Spleen (tissue), 11 donors: ENCODE measurements around the gene SLC45A3. TPM values are rescaled to one million over a fixed set of nuclear protein-coding genes. Genes with fewer than 3 reads are reported as not detected.

Source experiments
- DNase-seq: peaks from one replicate; pipeline ENCODE4 v3.0.0-alpha.2; 2020
- H3K27ac ChIP-seq, 8 donors: fragments of 200-600 bp; sonication (generic) in 7 of 8; 1 replicate in 4 of 8; 2 replicates in 4 of 8; pipeline versions ENCODE4 v1.5.0 to v1.8.0; 2016 to 2021; ENCODE audit warnings: inconsistent platforms in 4 of 8, mild to moderate bottlenecking in 4 of 8, moderate library complexity in 1 of 8
- H3K27me3 ChIP-seq, 7 donors: fragments of 200-600 bp; sonication (generic) in 6 of 7; replicated peaks in 1 of 7; 1 replicate in 4 of 7; 2 replicates in 3 of 7; pipeline versions ENCODE4 v1.5.0 to v1.8.0; 2016 to 2021; ENCODE audit warnings: inconsistent platforms in 3 of 7, mild to moderate bottlenecking in 1 of 7
- H3K36me3 ChIP-seq, 6 donors: fragments of 200-600 bp; sonication (generic) in 5 of 6; 1 replicate in 4 of 6; 2 replicates in 2 of 6; pipeline versions ENCODE4 v1.5.0 to v1.8.0; 2016 to 2021; ENCODE audit warnings: inconsistent platforms in 2 of 6
- H3K4me1 ChIP-seq, 6 donors: fragments of 200-600 bp; sonication (generic) in 5 of 6; 1 replicate in 3 of 6; 2 replicates in 3 of 6; pipeline versions ENCODE4 v1.5.0 to v1.8.0; 2016 to 2021; ENCODE audit warnings: inconsistent platforms in 3 of 6
- H3K4me3 ChIP-seq, 8 donors: fragments of 200-600 bp; sonication (generic) in 7 of 8; 1 replicate in 4 of 8; 2 replicates in 4 of 8; pipeline versions ENCODE4 v1.5.0 to v1.8.0; 2016 to 2021; ENCODE audit warnings: inconsistent platforms in 4 of 8, mild to moderate bottlenecking in 4 of 8, moderate library complexity in 2 of 8
- H3K9me3 ChIP-seq, 8 donors: fragments of 200-600 bp; sonication (generic) in 7 of 8; 1 replicate in 4 of 8; 2 replicates in 4 of 8; pipeline versions ENCODE4 v1.5.0 to v1.8.0; 2016 to 2021; ENCODE audit warnings: inconsistent platforms in 4 of 8
- POLR2A ChIP-seq, 3 donors: fragments of 450-650 bp; IDR thresholded peaks; one replicate each; pipeline ENCODE4 v1.5.1; 2017; ENCODE audit warnings: antibody characterized with exemption in 3 of 3, mild to moderate bottlenecking in 1 of 3
- POLR2AphosphoS5 ChIP-seq, 3 donors: sonication (generic); formaldehyde crosslinking; IDR thresholded peaks; one replicate each; pipeline ENCODE4 v1.5.1; 2017; ENCODE audit warnings: antibody characterized with exemption in 3 of 3
- WGBS, 5 donors: extraction: QIAGEN DNeasy Blood & Tissue Kit in 3 of 5; methylation state at CpG; one replicate each; pipeline versions ENCODE4 v1.1.5 to v1.1.7; 2013 to 2018; 5-methylcytosine and 5-hydroxymethylcytosine counted together
- intact Hi-C: fragments of 100-400 bp; cut with DNase I; formaldehyde crosslinking; loops from one replicate; pipeline ENCODE4 v1.15.0; 2023; ENCODE audit warnings: low total_unique reads
- polyA plus RNA-seq, 3 donors: library from polyadenylated mRNA; stranded (reverse); fragments of 200-250 nt; gene quantifications; one replicate each; pipeline ENCODE4 v1.2.1, GENCODE V29; 2013
- total RNA-seq, 7 donors: library from RNA; depleted of rRNA in 3 of 7; stranded (reverse); fragments of >200 nt in 3 of 7; fragmentation: NEBNext Ultra II Directional in 4 of 7; extraction: Animal tissue kit (Norgen Biotek cat#: 25700) in 4 of 7; gene quantifications; one replicate each; pipeline versions ENCODE4 v1.1.0 to v1.2.1, GENCODE V29; 2016 to 2021
- TF ChIP-seq, protein P1 (sequence below), 11 experiments: fragments of 200-600 bp in 7 of 11; fragments of 450-650 bp in 4 of 11; sonication (generic) in 4 of 11; IDR thresholded peaks in 8 of 11; conservative IDR thresholded peaks in 3 of 11; 1 replicate in 7 of 11; 2 replicates in 4 of 11; pipeline versions ENCODE4 v1.4.0 to v1.8.0; 2016 to 2021; ENCODE audit warnings: antibody characterized with exemption in 11 of 11, inconsistent platforms in 4 of 11, mild to moderate bottlenecking in 1 of 11
- donor health status: healthy with polysubstance abuse.
- donor health status: DM: no; HTN: no; CAD: no; lungs with moderate emphysema.
- donor health status: DM: no; HTN: no; CAD: no.
- donor health status: Bipolar disorder and iron deficiency.
- donor health status: healthy.
- donor health status: DM: no; HTN: no; CAD: no.
- donor health status: DM: yes; HTN: yes; CAD: no.

Gene SLC45A3
- total and polyA plus RNA-seq, 10 donors = 16.8 to 43.7 (median 31.5) TPM

DNA sequence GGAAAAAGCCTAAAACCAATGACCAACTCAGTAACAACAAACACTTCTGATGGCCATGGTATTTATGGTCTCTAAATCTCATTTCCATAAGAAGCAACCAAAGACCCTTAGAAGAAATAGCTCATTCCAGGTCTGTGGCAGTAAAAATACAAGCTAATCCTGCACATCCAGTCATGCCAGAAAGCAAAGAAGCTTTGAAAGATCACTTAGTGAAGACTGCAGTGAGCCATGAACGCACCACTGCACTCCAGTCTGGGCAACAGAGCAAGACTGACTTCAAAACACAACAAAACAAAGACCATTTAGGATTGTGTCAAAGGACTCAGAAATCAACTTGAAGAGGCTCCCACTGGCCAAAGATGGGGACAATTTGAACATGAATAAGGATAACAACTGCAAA lies 30.1 kb downstream of the SLC45A3 start:
- WGBS, 5 donors = 55 to 91% (median 78%) methylated on average over 1 of the region's 1 CpG
- H3K4me3 ChIP-seq = no peak overlapping the region
- no peak for TF ChIP-seq POLR2A (IDR thresholded peaks at IDR 0.05)
- no peak for TF ChIP-seq POLR2AphosphoS5 (IDR thresholded peaks at IDR 0.05)
- TF ChIP-seq, protein P1, sequence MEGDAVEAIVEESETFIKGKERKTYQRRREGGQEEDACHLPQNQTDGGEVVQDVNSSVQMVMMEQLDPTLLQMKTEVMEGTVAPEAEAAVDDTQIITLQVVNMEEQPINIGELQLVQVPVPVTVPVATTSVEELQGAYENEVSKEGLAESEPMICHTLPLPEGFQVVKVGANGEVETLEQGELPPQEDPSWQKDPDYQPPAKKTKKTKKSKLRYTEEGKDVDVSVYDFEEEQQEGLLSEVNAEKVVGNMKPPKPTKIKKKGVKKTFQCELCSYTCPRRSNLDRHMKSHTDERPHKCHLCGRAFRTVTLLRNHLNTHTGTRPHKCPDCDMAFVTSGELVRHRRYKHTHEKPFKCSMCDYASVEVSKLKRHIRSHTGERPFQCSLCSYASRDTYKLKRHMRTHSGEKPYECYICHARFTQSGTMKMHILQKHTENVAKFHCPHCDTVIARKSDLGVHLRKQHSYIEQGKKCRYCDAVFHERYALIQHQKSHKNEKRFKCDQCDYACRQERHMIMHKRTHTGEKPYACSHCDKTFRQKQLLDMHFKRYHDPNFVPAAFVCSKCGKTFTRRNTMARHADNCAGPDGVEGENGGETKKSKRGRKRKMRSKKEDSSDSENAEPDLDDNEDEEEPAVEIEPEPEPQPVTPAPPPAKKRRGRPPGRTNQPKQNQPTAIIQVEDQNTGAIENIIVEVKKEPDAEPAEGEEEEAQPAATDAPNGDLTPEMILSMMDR (IDR thresholded peaks at IDR 0.05 in 8 of 11, conservative IDR thresholded peaks at IDR 0.05 in 3 of 11) = no peak
- DNase-seq = no peak
- intact Hi-C loops = no loop called here
- H3K9me3 ChIP-seq = no peaks in the 10 kb centered on the region
- no peak overlapping the region for H3K27ac ChIP-seq
- H3K36me3 ChIP-seq = peaks cover 0 to 31% (median 0%) of the 10 kb centered on the region in 6 donors
- no peaks in the 10 kb centered on the region for H3K27me3 ChIP-seq
- no peaks in the 10 kb centered on the region for H3K4me1 ChIP-seq

DNA sequence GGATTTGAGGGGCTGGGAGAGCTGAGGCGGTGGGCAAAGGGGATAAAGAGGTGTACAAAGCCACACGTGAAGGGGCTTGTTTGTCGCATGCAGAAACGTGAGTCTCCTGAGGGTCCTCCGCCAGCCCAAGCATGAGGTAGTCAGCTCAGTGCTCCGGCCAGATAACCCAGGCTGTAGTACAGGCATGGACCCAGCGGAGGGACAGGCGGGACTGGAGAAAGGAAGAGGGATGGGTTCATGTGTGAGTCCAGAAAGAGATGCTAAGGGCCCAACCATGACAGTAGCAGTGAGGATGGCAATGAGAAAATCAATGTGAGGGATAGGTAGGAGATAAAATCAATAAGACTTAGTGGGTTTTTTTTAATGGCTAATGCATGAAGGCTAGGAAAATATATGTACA lies 34.8 kb downstream of the SLC45A3 start:
- no peak overlapping the region for H3K27ac ChIP-seq
- TF ChIP-seq POLR2A (IDR thresholded peaks at IDR 0.05) (no peak), POLR2AphosphoS5 (IDR thresholded peaks at IDR 0.05) (no peak)
- TF ChIP-seq, protein P1 (IDR thresholded peaks at IDR 0.05 in 8 of 11, conservative IDR thresholded peaks at IDR 0.05 in 3 of 11) = no peak
- H3K36me3 ChIP-seq = peaks cover 0 to 25% (median 0%) of the 10 kb centered on the region in 6 donors
- WGBS, 5 donors = 91 to 97% (median 94%) methylated on average over 8 of the region's 8 CpGs
- no peaks in the 10 kb centered on the region for H3K4me1 ChIP-seq
- H3K4me3 ChIP-seq = no peak overlapping the region
- no peaks in the 10 kb centered on the region for H3K9me3 ChIP-seq
- H3K27me3 ChIP-seq = no peaks in the 10 kb centered on the region
- intact Hi-C loops = no loop called here
- no peak for DNase-seq

DNA sequence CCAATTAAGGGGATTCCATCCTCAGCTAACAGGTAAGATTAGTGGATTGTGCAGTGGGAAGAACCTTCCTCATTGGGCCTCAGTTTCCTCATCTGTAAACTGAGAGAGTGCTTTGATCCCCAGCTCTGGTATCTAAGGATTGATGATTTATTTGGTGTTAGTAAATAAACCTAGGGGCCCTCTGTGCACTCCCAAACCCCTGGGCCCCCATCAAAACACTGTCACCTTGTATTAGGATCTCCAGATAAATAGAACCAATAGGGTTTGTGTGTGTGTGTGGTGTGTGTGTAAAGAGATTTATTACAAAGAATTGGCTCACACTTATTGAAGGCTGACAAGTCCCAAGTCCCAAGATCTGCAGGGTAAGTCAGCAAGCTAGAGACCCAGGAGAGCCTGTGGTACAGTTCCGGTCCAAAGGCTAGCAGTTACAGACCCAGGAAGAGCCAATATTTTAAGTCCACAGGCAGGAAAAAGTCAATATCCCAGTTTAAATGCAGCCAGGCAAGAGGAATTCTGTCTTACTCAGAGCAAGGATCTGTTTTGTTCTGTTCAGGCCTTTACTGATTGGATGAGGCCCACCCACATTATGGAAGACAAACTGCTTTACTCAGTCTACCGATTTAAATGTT lies 37.5 kb downstream of the SLC45A3 start:
- 91 to 100% (median 95%) methylated on average over 2 of the region's 2 CpGs for WGBS, 5 donors
- Histone ChIP-seq H3K4me1 (no peaks in the 10 kb centered on the region), H3K36me3 (peaks cover 0 to 11% (median 0%) of the 10 kb centered on the region in 6 donors), H3K27ac (no peak overlapping the region), H3K27me3 (no peaks in the 10 kb centered on the region), H3K9me3 (no peaks in the 10 kb centered on the region), H3K4me3 (no peak overlapping the region)
- intact Hi-C loops = no loop called here
- TF ChIP-seq, protein P1 (IDR thresholded peaks at IDR 0.05 in 8 of 11, conservative IDR thresholded peaks at IDR 0.05 in 3 of 11) = no peak
- no peak for TF ChIP-seq POLR2A (IDR thresholded peaks at IDR 0.05)
- no peak for TF ChIP-seq POLR2AphosphoS5 (IDR thresholded peaks at IDR 0.05)
- DNase-seq = no peak

DNA sequence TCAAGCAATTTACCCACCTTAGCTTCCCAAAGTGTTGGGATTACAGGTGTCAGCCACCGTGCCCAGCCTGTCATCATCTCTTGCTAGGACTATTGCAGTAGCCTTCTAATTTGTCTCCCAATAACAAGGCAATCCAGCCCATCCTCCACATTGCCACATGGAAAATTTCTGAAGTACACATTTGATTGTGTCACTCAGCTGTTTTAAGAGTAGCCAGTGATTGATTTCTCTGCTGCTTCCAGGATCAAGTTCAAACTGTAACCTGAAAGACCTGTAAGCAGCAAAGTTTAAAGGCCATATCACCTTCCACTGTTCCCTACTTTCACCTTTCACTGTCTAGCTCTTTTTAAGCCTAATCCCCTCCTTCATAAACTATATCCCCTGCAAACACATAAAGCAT lies 40.7 kb downstream of the SLC45A3 start:
- Histone ChIP-seq H3K27me3 (no peaks in the 10 kb centered on the region), H3K36me3 (no peaks in the 10 kb centered on the region), H3K27ac (no peak overlapping the region), H3K9me3 (no peaks in the 10 kb centered on the region), H3K4me1 (no peaks in the 10 kb centered on the region), H3K4me3 (no peak overlapping the region)
- no peak for TF ChIP-seq POLR2AphosphoS5 (IDR thresholded peaks at IDR 0.05)
- TF ChIP-seq, protein P1 (IDR thresholded peaks at IDR 0.05 in 8 of 11, conservative IDR thresholded peaks at IDR 0.05 in 3 of 11) = no peak
- TF ChIP-seq POLR2A (IDR thresholded peaks at IDR 0.05) = no peak
- intact Hi-C loops = no loop called here
- DNase-seq = no peak
- 91 to 100% (median 95%) methylated on average over 1 of the region's 1 CpG for WGBS, 5 donors
